ENCODE data around the gene SLCO2B1. TPM values are rescaled to one million over a fixed set of nuclear protein-coding genes. Genes with fewer than 3 reads are reported as not detected.

The SLCO2B1 gene
- total RNA-seq, 1 experiment from 2014 or later = 0.57 TPM

DNA sequence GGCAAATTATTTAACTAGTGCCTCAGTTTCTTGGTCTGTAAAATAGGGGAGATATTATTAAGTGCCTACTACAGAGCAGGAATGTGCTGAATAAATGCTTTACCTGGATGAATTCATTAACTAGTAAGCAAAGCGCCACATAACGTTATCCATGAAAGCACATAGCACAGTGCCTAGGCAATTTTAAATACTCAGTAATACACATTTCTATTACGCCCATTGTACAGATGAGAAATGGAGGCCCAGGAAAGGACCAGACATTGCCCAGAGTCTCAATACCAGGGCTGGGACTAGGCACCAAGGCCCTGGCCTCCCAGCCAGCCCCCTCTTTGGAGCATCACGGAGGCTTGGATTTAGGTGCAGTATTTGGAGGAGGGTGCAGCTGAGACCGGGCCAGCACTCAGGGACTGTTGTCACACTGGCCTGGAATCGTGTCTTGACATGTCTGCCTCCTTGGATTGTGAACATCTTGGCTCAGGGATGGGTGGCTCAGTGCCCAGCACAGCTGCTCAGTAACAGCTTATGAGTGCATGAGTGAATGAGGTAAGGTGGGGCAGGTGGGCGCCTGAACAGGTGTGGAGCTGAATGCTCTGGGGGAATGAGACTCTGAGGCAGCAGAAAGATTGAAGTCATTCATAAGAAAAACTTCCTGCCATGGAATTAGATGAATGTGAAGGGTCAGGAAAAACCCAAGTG is 47.5 kb downstream of the SLCO2B1 start (continued):
- TF ChIP-seq, protein P1, sequence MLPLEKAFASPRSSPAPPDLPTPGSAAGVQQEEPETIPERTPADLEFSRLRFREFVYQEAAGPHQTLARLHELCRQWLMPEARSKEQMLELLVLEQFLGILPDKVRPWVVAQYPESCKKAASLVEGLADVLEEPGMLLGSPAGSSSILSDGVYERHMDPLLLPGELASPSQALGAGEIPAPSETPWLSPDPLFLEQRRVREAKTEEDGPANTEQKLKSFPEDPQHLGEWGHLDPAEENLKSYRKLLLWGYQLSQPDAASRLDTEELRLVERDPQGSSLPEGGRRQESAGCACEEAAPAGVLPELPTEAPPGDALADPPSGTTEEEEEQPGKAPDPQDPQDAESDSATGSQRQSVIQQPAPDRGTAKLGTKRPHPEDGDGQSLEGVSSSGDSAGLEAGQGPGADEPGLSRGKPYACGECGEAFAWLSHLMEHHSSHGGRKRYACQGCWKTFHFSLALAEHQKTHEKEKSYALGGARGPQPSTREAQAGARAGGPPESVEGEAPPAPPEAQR (CRISPR knock-in tag; IDR thresholded peaks at IDR 0.05) = no peak
- no peak for TF ChIP-seq OVOL2 (CRISPR knock-in tag; IDR thresholded peaks at IDR 0.05; ENCODE audit: borderline replicate concordance)
- TF ChIP-seq, protein P2, sequence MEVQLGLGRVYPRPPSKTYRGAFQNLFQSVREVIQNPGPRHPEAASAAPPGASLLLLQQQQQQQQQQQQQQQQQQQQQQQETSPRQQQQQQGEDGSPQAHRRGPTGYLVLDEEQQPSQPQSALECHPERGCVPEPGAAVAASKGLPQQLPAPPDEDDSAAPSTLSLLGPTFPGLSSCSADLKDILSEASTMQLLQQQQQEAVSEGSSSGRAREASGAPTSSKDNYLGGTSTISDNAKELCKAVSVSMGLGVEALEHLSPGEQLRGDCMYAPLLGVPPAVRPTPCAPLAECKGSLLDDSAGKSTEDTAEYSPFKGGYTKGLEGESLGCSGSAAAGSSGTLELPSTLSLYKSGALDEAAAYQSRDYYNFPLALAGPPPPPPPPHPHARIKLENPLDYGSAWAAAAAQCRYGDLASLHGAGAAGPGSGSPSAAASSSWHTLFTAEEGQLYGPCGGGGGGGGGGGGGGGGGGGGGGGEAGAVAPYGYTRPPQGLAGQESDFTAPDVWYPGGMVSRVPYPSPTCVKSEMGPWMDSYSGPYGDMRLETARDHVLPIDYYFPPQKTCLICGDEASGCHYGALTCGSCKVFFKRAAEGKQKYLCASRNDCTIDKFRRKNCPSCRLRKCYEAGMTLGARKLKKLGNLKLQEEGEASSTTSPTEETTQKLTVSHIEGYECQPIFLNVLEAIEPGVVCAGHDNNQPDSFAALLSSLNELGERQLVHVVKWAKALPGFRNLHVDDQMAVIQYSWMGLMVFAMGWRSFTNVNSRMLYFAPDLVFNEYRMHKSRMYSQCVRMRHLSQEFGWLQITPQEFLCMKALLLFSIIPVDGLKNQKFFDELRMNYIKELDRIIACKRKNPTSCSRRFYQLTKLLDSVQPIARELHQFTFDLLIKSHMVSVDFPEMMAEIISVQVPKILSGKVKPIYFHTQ (CRISPR knock-in tag; IDR thresholded peaks at IDR 0.05) = no peak
- no peak for TF ChIP-seq CREB1 (CRISPR knock-in tag; IDR thresholded peaks at IDR 0.05)
- no peak for TF ChIP-seq MYBL2 (CRISPR knock-in tag; IDR thresholded peaks at IDR 0.05)
- TF ChIP-seq, protein P3, sequence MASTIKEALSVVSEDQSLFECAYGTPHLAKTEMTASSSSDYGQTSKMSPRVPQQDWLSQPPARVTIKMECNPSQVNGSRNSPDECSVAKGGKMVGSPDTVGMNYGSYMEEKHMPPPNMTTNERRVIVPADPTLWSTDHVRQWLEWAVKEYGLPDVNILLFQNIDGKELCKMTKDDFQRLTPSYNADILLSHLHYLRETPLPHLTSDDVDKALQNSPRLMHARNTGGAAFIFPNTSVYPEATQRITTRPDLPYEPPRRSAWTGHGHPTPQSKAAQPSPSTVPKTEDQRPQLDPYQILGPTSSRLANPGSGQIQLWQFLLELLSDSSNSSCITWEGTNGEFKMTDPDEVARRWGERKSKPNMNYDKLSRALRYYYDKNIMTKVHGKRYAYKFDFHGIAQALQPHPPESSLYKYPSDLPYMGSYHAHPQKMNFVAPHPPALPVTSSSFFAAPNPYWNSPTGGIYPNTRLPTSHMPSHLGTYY (CRISPR knock-in tag; IDR thresholded peaks at IDR 0.05) = no peak

DNA sequence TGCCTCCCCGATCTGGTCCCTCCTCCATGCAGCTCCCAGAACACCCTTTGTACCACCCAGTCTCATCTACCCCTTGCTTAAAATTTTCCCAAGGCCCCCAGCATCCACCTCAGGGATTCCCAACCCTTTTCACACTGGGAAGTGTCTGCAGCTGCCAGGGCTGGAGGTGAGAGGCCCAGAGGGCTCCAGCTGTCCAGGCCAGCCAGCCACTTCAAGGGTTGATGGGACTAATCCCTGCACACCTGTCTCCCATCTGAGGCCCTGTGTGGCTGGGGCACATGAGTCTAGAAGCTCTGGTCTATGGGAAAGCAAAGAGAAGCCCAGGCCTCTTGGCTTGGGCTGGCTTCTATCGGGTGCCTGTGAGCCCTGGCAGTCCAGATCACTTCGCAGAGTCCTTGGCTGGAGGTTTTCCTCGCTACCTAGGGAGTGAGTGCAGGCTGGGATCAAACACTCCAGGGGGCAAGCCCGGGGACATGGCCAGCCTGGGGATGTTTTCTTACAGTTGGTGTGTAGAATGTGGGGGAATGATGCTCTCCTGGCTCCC is 48.6 kb downstream of the SLCO2B1 start:
- TF ChIP-seq GRHL2 (CRISPR knock-in tag; IDR thresholded peaks at IDR 0.05; ENCODE audit: insufficient replicate concordance, severe bottlenecking) = no peak
- no peak for TF ChIP-seq ESRRA (CRISPR knock-in tag; IDR thresholded peaks at IDR 0.05; ENCODE audit: borderline replicate concordance)
- TF ChIP-seq CREB1 (CRISPR knock-in tag; IDR thresholded peaks at IDR 0.05) = no peak
- no peak for TF ChIP-seq PRRX2 (CRISPR knock-in tag; IDR thresholded peaks at IDR 0.05)
- TF ChIP-seq ZNF138 (CRISPR knock-in tag; conservative IDR thresholded peaks at IDR 0.05) = no peak
- TF ChIP-seq, protein P4, sequence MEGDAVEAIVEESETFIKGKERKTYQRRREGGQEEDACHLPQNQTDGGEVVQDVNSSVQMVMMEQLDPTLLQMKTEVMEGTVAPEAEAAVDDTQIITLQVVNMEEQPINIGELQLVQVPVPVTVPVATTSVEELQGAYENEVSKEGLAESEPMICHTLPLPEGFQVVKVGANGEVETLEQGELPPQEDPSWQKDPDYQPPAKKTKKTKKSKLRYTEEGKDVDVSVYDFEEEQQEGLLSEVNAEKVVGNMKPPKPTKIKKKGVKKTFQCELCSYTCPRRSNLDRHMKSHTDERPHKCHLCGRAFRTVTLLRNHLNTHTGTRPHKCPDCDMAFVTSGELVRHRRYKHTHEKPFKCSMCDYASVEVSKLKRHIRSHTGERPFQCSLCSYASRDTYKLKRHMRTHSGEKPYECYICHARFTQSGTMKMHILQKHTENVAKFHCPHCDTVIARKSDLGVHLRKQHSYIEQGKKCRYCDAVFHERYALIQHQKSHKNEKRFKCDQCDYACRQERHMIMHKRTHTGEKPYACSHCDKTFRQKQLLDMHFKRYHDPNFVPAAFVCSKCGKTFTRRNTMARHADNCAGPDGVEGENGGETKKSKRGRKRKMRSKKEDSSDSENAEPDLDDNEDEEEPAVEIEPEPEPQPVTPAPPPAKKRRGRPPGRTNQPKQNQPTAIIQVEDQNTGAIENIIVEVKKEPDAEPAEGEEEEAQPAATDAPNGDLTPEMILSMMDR (IDR thresholded peaks at IDR 0.05) = no peak
- TF ChIP-seq GABPB1 (CRISPR knock-in tag; IDR thresholded peaks at IDR 0.05) = no peak
- no peak for TF ChIP-seq NR3C1 (CRISPR knock-in tag; conservative IDR thresholded peaks at IDR 0.05; ENCODE audit: low read depth)
- Mint-ChIP-seq H3K36me3 (no peaks in the 10 kb centered on the region), H3K27me3 (ENCODE audit: low read depth) (no peaks in the 10 kb centered on the region; the same call in 1 of the 2 replicates), H3K4me3 (no peak overlapping the region), H3K27ac (no peak overlapping the region), H3K4me1 (peaks cover 31% of the 10 kb centered on the region), H3K9me3 (no peaks in the 10 kb centered on the region)
- POLR2A ChIA-PET = no interaction called here
- CTCF ChIA-PET = interaction anchor here (1.0 to 11.6 kb wide), 3 partner anchors 15 to 59 kb away, joined by 3 to 590 read pairs (median 7); no protein-coding TSS in a partner anchor
- ATAC-seq (no peak), DNase-seq (ENCODE audit: low spot score) (no peak)

DNA sequence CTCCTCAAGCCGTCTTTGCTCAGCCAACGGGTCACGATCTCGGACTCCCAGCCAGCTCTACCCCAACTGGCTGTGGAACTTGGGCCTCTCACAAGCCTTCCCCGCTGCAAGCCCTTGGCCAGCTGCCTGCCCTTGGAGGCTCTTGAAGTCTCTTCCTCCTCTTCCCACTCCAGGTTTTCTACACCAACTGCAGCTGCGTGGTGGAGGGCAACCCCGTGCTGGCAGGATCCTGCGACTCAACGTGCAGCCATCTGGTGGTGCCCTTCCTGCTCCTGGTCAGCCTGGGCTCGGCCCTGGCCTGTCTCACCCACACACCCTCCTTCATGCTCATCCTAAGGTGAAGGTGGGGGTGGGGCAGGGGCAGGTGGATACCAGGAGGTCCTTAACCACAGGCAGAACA is 49.1 kb downstream of the SLCO2B1 start:
- no peaks in the 10 kb centered on the region; the same call in 1 of the 2 replicates for H3K27me3 Mint-ChIP-seq (ENCODE audit: low read depth)
- CTCF ChIA-PET = interaction anchor here (1.2 to 11.6 kb wide), 2 partner anchors 24 to 57 kb away, joined by 3 to 590 read pairs; no protein-coding TSS in a partner anchor
- no peak overlapping the region for H3K27ac Mint-ChIP-seq
- no peak for TF ChIP-seq ZNF671 (CRISPR knock-in tag; IDR thresholded peaks at IDR 0.05)
- TF ChIP-seq, protein P5, sequence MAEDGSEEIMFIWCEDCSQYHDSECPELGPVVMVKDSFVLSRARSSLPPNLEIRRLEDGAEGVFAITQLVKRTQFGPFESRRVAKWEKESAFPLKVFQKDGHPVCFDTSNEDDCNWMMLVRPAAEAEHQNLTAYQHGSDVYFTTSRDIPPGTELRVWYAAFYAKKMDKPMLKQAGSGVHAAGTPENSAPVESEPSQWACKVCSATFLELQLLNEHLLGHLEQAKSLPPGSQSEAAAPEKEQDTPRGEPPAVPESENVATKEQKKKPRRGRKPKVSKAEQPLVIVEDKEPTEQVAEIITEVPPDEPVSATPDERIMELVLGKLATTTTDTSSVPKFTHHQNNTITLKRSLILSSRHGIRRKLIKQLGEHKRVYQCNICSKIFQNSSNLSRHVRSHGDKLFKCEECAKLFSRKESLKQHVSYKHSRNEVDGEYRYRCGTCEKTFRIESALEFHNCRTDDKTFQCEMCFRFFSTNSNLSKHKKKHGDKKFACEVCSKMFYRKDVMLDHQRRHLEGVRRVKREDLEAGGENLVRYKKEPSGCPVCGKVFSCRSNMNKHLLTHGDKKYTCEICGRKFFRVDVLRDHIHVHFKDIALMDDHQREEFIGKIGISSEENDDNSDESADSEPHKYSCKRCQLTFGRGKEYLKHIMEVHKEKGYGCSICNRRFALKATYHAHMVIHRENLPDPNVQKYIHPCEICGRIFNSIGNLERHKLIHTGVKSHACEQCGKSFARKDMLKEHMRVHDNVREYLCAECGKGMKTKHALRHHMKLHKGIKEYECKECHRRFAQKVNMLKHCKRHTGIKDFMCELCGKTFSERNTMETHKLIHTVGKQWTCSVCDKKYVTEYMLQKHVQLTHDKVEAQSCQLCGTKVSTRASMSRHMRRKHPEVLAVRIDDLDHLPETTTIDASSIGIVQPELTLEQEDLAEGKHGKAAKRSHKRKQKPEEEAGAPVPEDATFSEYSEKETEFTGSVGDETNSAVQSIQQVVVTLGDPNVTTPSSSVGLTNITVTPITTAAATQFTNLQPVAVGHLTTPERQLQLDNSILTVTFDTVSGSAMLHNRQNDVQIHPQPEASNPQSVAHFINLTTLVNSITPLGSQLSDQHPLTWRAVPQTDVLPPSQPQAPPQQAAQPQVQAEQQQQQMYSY (CRISPR knock-in tag; IDR thresholded peaks at IDR 0.05) = peak; percentile 65; the same call in 1 of the 2 replicates
- DNase-seq (ENCODE audit: low spot score) (no peak), ATAC-seq (no peak)
- H3K4me1 Mint-ChIP-seq = peaks cover 31% of the 10 kb centered on the region
- H3K9me3 Mint-ChIP-seq = no peaks in the 10 kb centered on the region
- H3K4me3 Mint-ChIP-seq = no peak overlapping the region
- POLR2A ChIA-PET = interaction anchor here (0.5 kb wide), 1 partner anchor 333 kb away, joined by 5 read pairs; no protein-coding TSS in a partner anchor
- H3K36me3 Mint-ChIP-seq = no peaks in the 10 kb centered on the region
